Stimulated activated CD4-positive, alpha-beta T cell treated with anti-CD3 and anti-CD28 coated beads, TNF-alpha, amount 100 ng/mL, for 1 hour (primary cell): ENCODE results near the gene BLOC1S2.
"Not testable (repeated sequence)": the region's sequence is repeated elsewhere in the genome, so short reads cannot be mapped to it uniquely, and the experiment has no call there.

ENCODE experiments used
- DNase-seq, 3 donors: peaks; one replicate each; pipeline ENCODE4 v3.0.0-alpha.2; 2020; ENCODE audit warnings: low read depth in 3 of 3, low spot score in 1 of 3

The BLOC1S2 gene

GRCh38 chr10:100286051-100287033, at the start of gene BLOC1S2:
TSS of gene BLOC1S2 (minus strand) at chr10:100286680. CDS start at chr10:100286659, 21 bp downstream.
- peak; percentile 64 to 83 (median 81) for DNase-seq

- no peak for DNase-seq
These were observed 48.3 kb upstream of the BLOC1S2 start for GRCh38 chr10:100334762-100335161.

- no peak for DNase-seq
These were observed 47.4 kb upstream of the BLOC1S2 start for GRCh38 chr10:100333661-100334440.

- no peak for DNase-seq
These were observed 46.6 kb upstream of the BLOC1S2 start for GRCh38 chr10:100333106-100333505.

- no peak for DNase-seq
These were observed 43.6 kb upstream of the BLOC1S2 start, which contains the start of gene PKD2L1 for GRCh38 chr10:100330079-100330478. TSS of gene PKD2L1 (minus strand) at chr10:100330228. CDS start at chr10:100330103, 125 bp downstream.

- DNase-seq = no peak
These were observed 41.7 kb upstream of the BLOC1S2 start for GRCh38 chr10:100328198-100328597.

GRCh38 chr10:100327718-100328009, 41.2 kb upstream of the BLOC1S2 start:
- no peak for DNase-seq

- no peak for DNase-seq
These were observed 40.7 kb upstream of the BLOC1S2 start for GRCh38 chr10:100327007-100327717.

GRCh38 chr10:100325158-100325557, 38.7 kb upstream of the BLOC1S2 start:
- DNase-seq = no peak

GRCh38 chr10:100319707-100320402, 33.4 kb upstream of the BLOC1S2 start:
- no peak for DNase-seq

- no peak for DNase-seq
These were observed 31.7 kb upstream of the BLOC1S2 start for GRCh38 chr10:100318207-100318606.

- DNase-seq = no peak
These were observed 29.1 kb upstream of the BLOC1S2 start for GRCh38 chr10:100315615-100316014.

- no peak for DNase-seq
These were observed 24.8 kb upstream of the BLOC1S2 start for GRCh38 chr10:100311298-100311697.

- no peak for DNase-seq
These were observed 21.2 kb upstream of the BLOC1S2 start for GRCh38 chr10:100307684-100308083.

- DNase-seq = no peak
These were observed 20.4 kb upstream of the BLOC1S2 start for GRCh38 chr10:100306861-100307260.

- no peak for DNase-seq
These were observed 17.9 kb upstream of the BLOC1S2 start for GRCh38 chr10:100304414-100304813.

GRCh38 chr10:100303724-100304319, 17.3 kb upstream of the BLOC1S2 start:
- DNase-seq = no peak

- not testable (repeated sequence) for DNase-seq
These were observed 14.6 kb upstream of the BLOC1S2 start for GRCh38 chr10:100301123-100301522.

GRCh38 chr10:100297242-100297641, 10.8 kb upstream of the BLOC1S2 start:
- DNase-seq = no peak

- DNase-seq = no peak
These were observed 6.6 kb upstream of the BLOC1S2 start for GRCh38 chr10:100293066-100293465.
